Activated CD4-positive, alpha-beta T cell treated with anti-CD3 and anti-CD28 coated beads, Interleukin-2, Interleukin-4, amounts not matched to agents 100 ng/mL and 50 ng/mL, durations not matched to agents 16 hours and 8 hours (primary cell): Measurements from ENCODE around the gene AWAT2.

Experiments
- DNase-seq: peaks from one replicate; pipeline ENCODE4 v3.0.0-alpha.2; 2020; ENCODE audit warnings: low spot score

AWAT2 gene

DNA sequence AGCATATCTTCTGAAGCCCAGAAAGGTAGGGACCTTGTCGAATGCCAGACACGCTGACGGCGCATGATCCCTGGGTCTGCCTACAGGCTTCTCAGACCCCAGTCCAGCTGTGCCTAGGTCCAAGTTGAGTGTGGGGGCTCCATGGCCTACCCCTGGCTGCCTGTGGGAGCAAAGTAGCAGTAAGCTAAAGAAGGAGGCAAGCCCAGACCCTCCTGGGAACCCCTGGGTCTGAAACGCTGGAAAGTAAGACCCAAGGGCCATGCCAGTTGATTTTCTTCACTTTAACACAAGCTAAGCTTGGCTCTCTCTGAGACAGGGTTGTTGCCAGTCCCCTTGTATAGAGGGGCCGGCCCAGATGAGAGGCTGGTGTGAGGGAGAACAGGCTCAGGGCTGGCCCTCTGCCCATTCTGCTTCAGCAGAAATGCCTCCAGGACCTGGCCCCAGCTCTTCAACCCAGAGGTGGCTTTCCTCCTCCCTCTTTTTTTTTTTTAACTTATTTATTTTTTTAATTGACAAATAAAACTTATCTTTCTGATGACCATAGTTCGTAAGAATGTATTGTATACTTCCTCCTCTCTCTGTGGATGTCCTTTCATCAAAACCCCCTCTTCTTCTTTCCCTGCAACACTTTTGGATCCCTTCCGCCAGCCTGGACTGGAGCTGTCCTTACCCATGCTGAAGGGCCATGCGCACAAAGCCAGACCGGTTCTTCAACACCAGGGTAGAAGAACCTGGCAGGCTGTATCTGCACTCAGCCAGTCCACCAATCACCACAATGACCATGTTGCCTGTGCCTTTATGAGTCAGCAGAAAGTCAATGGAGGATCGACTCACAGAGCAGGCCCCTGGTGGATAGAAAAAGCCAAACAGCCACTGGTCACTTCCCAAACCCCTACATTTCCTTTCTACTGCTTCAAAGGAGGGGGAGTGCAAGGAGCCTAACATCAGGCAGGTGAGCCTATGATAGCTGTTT, 7.1 kb downstream of the AWAT2 start:
- DNase-seq: no peak

DNA sequence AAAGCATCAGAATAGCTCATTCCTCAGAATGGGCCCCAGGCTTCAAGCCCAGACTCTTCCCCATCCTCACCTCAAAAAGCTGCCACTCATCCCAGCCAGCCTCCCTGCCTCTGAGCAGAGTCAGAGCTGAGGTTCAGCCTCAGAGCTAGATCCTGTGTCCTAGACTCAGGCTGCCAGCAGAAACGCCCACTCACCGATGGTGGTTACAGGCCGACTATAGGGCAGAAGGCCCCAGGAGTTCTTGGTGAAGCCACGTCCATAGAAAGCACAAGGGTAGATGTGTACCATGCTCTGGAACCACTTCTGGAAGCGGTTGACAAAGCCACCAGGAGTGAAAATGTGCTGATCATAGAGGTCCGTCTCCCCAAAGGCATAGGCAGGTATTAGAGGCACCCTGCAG, 7.7 kb downstream of the AWAT2 start:
- DNase-seq: no peak

DNA sequence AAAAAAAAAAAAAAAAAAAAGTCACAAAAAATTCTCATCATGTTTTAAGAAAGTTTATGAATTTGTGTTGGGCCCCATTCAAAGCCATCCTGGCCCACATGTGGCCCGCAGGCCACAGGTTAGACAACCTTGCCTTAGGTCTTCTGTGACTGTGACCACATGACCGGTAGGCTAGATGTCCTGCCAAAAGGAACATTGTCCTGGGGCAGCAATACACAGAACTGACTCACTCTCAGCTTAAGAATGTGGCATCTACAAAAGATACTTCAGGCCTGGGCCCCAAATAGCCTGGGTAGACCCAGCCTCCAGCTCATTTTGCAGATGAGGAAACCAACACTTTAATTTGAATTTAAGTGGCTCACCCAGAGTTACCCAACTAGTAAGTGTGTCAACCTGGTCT, 10.0 kb downstream of the AWAT2 start:
- no peak for DNase-seq

DNA sequence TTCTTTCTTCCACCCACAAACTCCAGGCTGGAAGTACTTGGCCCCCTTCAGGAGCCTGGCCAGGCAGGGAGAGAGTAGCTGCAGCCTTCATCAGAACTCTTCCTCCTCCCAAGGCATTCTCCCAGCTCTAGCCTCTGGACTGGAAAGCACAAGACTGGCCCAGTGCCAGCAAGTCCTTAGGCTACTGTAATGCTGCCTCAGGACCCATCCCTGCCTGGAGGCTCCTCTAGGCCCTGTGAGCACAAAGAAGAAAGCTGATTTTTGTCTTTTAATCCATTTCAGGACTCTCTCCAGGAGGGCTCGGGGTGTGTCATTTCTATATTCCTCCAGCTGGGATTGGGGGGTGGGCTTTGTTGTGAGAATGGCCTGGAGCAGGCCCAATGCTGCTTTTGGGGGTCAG, 10.8 kb downstream of the AWAT2 start:
- DNase-seq: no peak

DNA sequence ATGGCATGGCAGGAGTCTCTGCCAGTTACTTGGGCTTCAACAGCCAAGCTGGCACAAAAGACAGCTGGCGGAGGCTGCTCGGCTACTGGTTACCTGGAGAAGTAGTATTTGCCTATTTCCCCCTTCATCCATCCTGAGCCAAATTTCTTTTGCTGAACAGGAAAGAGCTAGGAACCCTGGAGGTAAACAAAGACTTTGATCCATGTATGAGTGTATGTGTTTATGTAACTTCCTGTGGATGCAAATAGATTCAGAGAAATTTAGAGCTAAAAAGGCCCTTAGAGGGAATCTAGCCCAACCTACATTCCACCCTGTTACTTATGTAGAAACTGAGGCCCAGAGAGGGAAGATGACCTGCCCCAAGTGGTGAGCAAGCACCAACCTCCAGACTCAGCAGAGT, 11.2 kb downstream of the AWAT2 start:
- DNase-seq: no peak

DNA sequence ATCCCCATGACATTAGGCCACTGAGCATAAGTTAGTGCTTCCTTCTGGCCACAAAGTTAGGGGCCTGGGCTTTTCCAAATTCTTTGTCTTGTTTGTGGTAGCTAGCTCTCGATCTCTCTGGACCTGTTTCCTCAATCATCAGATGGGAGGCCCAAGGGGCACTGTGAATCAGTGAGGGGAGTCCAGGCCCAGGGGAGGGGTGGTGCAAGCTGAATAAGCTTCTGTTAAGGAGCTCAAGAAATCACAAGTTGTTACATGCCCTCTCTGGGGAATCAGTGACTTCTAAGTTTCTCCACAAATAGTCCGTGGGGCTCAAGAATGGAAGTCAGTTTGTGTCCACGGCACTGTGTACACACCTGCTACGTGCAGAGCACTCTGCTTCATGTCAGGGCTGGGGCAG, 15.1 kb downstream of the AWAT2 start:
- DNase-seq: no peak

DNA sequence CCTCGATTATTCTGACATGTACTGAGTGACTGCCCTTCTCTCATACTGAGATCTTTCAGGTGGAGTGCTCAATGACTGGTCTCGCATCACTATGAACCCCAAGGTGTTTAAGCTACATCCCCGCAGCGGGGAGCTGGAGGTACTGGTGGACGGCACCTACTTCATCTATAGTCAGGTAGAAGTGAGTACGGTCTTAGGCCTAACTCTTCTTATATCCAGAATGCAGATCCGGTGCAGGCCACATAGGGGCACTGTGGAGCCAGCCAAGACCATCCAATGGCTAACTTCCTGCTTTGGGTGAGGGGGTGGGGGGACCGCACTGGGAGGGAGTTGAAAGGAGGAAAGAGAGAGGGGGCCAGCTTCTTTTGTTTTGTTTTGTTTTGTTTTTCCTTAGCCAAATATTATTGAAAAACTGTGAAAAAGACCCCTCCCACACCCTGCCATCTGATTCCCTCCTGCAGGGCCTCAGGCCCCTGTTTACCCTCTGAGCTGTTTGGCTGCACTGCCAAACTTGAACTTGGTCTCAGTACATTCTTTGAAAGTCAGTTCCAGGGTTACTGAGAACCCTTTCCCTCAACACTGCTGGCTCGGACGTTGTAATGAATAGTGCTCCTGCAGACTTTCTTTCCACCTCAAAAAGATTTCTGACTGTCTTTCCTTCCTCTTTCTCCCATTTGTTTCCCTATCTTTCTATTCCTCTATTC, 16.2 kb downstream of the AWAT2 start:
- DNase-seq: peak; percentile 24

DNA sequence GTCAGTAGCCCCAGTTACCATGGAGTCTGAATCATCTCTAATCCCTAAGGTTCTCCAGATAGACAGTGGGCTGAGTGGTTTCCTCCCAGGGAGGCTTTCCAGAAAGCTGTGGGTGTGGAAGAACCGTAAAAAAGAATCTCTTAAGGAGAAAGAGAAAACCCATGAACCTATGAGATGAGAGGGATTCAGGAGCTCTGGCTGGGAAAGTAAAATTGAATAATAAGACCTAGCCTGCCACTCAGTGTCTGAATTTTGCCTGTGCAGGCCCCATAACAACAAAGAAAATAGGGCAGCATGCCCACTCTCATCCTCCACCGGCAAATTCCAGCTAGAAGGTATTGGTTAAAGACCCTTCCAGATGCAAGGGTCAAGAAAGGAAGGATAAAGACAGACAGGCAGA, 16.9 kb downstream of the AWAT2 start:
- no peak for DNase-seq

DNA sequence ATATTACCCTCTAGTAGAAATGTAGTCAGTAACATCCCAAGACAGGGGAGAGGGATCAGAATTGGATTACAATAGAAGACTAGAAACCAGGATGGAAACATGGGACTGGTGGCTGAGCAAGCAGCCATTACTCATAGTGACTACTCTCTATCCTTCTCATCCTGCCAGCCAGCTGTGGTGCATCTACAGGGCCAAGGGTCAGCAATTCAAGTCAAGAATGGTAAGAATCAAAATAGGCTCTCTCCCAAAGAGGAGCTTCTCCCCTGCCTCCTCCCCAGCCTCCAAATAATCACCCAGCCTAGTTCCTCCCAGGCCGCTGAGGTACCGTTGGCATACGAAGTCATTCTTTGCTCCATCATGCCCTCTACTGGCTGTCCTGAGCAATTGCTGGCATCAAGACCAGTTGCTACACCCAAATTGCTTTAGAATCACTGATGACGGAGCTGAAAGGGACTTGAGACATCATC, 19.4 kb downstream of the AWAT2 start:
- peak; percentile 73 for DNase-seq

DNA sequence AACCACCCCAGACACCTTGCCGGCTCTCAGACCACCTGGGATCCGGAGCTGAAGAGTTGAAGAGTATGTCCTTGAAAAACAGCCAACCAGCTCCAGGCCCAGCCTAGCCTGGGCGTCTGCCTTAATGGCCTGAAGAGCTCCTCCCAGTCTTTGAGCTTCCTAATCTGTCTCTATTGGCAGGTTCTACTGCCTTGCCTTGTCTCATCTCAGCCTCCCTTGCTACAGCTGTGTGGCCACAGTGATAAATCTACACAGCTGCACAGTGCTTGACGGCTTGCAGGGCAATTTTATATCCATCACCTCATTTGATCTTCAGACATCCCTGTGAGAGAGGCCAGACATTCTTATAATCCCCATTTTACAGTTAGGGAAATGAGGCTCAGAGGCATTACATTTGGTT, 19.9 kb downstream of the AWAT2 start:
- DNase-seq: no peak

DNA sequence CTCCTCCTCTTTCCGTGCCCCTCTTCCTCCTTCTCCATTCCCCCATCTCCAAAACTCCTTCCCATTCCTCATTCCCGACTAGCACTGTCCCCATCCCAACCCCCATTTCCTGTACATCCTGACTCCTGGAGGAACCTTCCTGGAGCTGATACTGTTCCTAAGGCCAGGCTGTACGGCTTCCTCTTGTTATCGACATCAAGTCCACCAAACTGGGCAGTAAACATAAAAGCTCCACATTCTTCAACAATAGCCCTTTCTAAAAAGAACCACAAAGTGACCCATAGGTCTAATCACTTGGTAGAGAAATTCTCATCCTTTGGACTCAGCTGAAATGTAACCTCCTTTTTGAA, 22.9 kb downstream of the AWAT2 start:
- DNase-seq: no peak

DNA sequence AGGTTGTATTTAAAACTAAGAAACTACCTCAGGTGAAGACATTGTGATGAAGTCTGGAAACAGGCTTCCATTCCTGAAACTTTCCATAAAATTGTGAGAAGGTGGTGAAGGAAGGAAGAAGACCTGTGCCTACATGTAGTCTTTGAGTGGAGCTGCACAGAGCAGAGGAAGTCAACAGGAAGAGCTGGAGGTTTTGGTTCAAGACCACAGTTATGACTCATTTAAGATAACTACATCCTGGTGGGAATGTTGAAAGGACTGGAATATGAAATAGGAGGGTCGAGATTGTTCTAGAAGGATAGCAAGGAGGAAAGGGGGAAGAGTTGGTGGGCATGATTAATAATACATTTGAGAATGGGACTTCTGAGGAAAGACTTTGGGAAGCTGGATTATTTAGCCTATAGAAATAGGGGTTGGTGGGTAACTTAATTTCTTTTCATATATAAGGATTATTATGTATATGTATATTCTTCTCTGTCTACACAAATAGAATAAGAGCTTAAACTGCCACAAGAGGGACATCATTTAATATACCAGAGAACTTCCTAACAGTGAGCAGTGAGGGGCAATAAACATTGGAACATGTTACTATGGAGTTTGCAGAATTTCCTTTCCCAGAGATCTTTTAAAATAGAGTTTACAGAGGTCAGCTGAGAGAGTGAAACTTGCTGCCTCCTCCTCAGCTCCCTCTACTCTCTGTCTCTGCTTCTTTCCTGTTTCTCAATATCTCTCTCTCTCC, 23.5 kb downstream of the AWAT2 start:
- no peak for DNase-seq

DNA sequence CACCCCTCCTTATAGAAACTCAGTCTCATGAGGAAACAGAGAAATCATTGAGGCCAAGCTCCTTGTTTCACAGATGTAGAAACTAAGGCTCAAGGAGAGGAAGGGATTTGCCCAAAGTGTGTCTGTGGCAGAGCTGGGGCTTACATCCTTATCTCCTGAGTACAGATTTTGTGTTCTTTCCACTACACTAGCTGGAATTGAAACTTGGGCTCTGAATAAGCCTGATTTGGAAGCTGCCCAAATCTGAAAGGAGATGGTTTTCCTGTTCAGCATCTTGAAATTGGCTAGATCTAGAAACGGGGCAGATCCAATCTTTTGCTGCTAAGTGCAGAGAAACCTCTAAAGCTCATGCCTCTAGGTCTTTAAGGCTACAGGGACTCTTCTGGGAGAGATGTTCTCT, 24.3 kb downstream of the AWAT2 start:
- DNase-seq: no peak

DNA sequence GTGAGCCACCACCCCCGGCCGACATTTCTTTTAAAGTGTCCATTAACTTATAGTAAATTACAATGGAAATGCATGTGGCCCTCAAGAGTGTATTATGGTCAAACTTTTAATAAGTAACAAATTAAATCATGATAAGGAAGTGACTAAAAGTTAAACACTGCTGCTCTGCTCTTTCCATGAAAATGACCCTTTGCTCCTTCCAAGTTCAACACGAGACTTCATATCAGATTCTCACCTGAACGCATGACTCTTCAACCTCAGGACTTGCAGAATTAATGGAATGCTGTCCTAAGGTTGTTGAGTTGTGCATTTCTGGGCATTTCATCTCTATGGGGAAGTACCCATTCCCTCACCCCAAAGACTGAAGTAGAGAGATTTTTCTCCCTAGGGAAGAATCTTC, 27.1 kb downstream of the AWAT2 start:
- DNase-seq: no peak

DNA sequence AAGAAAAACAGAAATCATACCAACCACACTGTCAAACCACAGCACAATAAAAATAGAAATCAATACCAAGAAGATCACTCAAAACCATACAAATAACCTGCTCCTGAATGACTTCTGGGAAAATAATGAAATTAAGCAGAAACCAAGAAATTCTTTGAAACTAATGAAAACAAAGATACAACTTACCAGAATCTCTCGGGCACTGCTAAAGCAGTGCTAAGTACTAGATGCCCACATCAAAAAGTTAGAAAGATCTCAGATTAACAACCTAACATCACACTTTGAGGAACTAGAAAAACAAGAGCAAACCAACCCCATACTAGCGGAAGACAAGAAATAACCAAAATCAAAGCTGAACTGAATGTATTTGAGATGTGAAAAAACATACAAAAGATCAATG, 33.2 kb downstream of the AWAT2 start:
- no peak for DNase-seq

DNA sequence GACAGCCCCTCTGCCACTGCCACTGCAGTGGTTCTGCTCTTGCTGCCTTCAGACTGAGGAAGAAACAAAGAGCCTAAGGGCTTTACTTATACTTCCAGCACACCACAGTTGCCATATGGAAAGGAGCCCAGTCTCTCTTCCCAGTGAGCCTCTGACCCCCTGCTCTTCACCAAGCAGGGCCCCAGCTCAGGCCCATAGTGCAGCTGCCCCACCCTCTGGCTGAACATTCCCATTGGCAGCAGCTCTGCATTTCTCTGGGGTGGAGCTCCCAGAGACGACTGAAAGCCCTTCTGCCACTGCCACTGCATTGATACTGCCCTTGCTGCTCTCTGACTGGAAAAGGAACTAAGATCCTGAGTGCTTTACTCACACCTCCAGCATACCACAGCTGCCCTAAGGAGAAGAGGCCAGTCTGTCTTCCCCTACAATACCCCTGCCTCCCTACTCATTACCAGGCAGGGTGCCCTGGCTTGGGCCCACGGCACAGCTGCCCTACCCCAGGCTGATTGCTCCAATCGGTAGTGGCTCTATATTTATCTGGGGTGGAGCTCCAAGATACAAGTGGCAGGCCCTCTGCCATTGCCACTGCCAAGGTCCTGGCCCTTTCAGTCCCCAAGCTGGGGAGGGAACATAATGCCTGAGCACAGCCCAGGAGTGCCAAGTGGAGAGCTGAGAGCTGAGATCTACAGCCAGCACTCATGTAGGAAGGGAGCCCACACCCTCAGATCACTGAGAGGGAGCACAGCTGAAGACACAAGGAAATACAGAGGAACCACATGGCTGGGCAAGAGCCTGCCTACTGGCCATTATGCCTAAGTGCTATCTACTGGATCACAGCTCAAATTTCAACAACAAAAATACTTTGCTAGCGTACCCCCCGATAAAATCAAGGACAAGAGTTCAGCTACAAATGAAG, 36.0 kb downstream of the AWAT2 start:
- no peak for DNase-seq

DNA sequence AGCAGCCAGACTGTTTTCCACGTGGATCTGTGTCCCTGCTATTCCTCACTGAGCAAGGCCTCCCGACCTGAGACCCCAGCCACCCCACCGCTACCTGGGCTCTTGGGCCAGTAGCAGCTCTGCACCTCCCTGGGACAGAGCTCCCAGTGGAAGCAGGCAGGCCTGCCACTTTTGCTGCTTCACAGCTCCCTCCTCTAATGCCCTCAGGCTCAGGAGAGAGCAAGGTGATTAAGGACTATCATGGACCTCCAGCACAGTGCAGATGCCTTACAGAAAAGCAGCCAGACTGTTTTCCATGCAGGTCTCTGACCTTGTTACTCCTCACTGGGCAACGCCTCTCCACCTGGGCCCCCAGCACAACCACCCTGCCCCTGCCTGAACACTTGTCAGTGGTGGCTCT, 37.0 kb downstream of the AWAT2 start:
- no peak for DNase-seq

DNA sequence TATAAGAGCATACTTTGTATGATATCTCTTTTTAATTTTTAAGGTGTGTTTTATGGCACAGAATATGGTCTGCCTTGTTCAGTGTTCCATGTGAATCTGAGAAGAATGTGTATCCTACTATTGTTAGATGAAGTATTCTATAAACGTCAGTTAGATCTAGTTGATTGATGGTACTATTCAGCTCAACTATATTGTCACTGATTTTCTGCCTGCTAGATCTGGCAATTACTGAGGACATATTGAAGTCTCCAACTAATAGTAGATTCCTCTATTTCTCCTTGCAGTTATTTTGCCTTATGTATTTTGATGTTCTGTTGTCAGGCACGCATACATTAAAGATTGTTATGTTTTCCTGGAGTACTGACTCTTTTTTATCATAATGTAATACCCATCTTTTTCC, 39.8 kb downstream of the AWAT2 start:
- DNase-seq: no peak

DNA sequence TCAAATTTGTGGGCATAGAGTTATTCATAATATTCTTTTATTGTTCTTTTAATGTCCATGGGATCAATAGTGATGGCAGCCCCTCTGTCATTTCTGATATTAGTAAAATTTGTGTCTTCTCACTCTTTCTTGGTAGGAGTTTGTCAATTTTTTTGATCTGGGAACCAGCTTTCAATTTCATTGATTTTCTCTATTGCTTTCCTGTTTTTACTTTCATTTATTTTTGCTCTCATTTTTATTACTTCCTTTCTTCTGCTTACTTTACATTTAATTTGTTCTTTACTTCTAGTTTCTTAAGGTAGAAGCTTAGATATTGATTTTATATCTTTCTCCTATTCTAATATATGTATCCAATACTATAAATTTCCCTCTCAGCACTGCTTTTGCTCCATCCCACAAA, 40.7 kb downstream of the AWAT2 start:
- DNase-seq: no peak

DNA sequence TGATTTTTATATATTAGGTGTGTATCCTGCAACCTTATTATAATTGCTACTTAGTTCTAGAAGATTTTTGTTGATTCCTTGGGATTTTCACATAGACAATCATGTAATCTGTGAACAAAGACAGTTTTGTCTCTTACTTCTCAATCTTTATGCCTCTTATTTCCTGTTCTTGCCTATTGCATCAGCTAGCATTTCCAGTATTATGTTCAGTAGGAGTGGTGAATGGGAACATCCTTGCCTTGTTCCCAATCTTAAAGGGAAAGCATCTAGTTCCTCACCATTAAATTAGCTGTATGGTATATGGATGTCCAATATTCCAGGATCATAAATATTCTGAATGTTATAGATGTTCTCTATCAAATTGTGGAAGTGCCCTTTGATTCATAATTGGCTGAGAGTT, 41.8 kb downstream of the AWAT2 start:
- DNase-seq: no peak

DNA sequence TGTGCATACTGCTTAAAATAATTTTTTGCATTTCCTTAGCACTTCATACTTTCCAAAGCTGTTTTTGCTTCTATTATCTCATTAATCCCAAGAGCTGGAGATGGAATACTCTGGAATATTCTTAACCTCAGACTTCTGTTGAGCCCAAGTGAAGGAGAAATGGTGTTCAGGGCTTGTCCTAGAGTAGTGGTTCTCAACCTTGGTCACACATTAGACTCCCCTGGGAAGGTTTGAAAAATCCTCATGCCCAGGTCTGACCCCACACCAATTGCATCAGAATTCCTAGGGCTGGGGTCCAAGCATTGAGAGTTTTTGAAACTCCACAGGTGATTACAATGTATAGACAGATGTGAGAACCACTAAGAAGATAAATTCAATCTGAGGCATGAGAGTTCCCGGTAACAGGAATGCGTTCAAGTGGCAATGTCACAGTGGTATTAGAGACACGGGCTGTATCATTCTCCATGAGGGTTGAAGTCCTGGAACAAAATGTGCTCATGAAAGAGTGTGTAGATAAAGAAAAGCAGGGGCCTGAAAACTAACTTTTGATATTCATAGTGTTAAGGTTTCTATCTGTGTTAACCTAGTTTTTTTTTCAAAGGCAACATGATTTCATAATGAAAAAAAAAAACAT, 47.9 kb downstream of the AWAT2 start:
- no peak for DNase-seq
